Brain microvascular endothelial cell (primary cell): ENCODE results near the gene BTG4.

Experiments used
- DNase-seq: peaks from one replicate; pipeline ENCODE4 v3.0.0-alpha.2; 2020
- H3K27ac ChIP-seq: fragments of 250-450 bp; sonication (Bioruptor Pico); 2 replicates; pipeline ENCODE4 v1.5.1; 2020; ENCODE audit warnings: mild to moderate bottlenecking, moderate library complexity
- H3K27me3 ChIP-seq: fragments of 250-450 bp; sonication (Bioruptor Pico); replicated peaks from 2 replicates; pipeline ENCODE4 v1.5.1; 2020; ENCODE audit warnings: mild to moderate bottlenecking
- H3K36me3 ChIP-seq: fragments of 250-450 bp; sonication (Bioruptor Pico); replicated peaks from 2 replicates; pipeline ENCODE4 v1.5.1; 2020; ENCODE audit warnings: mild to moderate bottlenecking
- H3K4me3 ChIP-seq: 2 replicates; pipeline ENCODE4 v1.5.1; 2011; ENCODE audit warnings: low read depth, mild to moderate bottlenecking, control low read depth, low read length, moderate library complexity
- in situ Hi-C: cut with HindIII; loops from 2 replicates; pipeline ENCODE4 v1.10.0; 2017; ENCODE audit warnings: low sequenced_read_pairs, low pct_ligation_motif_present
- TF ChIP-seq, protein P1 (sequence below): IDR thresholded peaks from 2 replicates; pipeline ENCODE4 v1.5.1; 2011; ENCODE audit warnings: low read depth, mild to moderate bottlenecking, moderate library complexity, low read length, control low read depth, inconsistent platforms; ENCODE audit errors: missing control alignments

BTG4 gene

GRCh38 chr11:111526501-111526900 is 14.3 kb upstream of the BTG4 start:
- H3K27me3 ChIP-seq, result no peaks in the 10 kb centered on the region
- peak; percentile 66 for DNase-seq
- H3K27ac ChIP-seq, result peak overlapping the region; percentile 17
- TF ChIP-seq, protein P1, sequence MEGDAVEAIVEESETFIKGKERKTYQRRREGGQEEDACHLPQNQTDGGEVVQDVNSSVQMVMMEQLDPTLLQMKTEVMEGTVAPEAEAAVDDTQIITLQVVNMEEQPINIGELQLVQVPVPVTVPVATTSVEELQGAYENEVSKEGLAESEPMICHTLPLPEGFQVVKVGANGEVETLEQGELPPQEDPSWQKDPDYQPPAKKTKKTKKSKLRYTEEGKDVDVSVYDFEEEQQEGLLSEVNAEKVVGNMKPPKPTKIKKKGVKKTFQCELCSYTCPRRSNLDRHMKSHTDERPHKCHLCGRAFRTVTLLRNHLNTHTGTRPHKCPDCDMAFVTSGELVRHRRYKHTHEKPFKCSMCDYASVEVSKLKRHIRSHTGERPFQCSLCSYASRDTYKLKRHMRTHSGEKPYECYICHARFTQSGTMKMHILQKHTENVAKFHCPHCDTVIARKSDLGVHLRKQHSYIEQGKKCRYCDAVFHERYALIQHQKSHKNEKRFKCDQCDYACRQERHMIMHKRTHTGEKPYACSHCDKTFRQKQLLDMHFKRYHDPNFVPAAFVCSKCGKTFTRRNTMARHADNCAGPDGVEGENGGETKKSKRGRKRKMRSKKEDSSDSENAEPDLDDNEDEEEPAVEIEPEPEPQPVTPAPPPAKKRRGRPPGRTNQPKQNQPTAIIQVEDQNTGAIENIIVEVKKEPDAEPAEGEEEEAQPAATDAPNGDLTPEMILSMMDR, result no peak
- H3K4me3 ChIP-seq, result no peak overlapping the region
- H3K36me3 ChIP-seq, result no peaks in the 10 kb centered on the region
- in situ Hi-C loops, result no loop called here

DNA sequence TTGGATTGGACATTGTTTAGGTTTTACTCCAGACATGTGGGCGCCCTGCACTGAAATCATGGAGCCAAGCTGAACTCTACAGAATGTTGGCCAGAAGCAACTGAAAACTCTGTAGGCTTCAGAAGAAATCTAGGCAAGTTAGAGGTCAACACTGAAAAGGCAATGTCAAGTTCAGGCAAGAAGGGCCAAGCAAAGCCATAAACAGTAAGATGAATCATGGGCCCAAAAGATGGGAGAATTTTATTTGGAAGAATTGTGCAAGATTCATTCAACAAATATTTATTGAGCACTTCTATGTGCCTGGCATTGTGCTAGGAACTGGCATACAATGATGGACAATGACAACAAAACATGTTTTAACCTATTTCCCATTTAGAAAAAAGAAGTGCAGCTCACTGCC is 13.3 kb upstream of the BTG4 start:
- TF ChIP-seq, protein P1, result no peak
- Histone ChIP-seq H3K36me3 (no peaks in the 10 kb centered on the region), H3K27me3 (no peaks in the 10 kb centered on the region), H3K4me3 (no peak overlapping the region), H3K27ac (no peak overlapping the region)
- DNase-seq, result no peak
- in situ Hi-C loops, result no loop called here

GRCh38 chr11:111524056-111524455 is 11.9 kb upstream of the BTG4 start:
- H3K36me3 ChIP-seq, result no peaks in the 10 kb centered on the region
- no peak overlapping the region for H3K4me3 ChIP-seq
- in situ Hi-C loops, result no loop called here
- TF ChIP-seq, protein P1, result no peak
- H3K27ac ChIP-seq, result no peak overlapping the region
- DNase-seq, result no peak
- no peaks in the 10 kb centered on the region for H3K27me3 ChIP-seq

DNA sequence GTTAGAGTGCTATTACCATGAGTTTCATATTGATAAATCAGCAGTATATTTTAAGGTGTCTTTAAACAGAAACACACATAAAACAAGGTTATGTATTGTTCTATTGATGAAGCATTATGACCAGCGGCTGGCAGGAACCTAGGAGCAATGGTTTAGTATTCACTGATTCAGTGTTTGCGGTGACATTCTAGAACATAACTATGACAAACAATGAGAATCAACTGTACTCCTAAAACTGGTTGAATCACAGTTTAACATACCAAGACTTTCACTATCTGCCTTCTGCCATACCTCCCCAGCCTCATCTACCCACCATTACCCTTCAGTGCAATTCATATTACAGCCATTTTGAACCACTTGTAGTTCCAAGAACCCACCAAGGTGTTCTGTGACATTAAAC is 11.2 kb upstream of the BTG4 start:
- Histone ChIP-seq H3K36me3 (no peaks in the 10 kb centered on the region), H3K27me3 (no peaks in the 10 kb centered on the region), H3K4me3 (no peak overlapping the region), H3K27ac (no peak overlapping the region)
- in situ Hi-C loops, result no loop called here
- TF ChIP-seq, protein P1, result no peak
- no peak for DNase-seq

DNA sequence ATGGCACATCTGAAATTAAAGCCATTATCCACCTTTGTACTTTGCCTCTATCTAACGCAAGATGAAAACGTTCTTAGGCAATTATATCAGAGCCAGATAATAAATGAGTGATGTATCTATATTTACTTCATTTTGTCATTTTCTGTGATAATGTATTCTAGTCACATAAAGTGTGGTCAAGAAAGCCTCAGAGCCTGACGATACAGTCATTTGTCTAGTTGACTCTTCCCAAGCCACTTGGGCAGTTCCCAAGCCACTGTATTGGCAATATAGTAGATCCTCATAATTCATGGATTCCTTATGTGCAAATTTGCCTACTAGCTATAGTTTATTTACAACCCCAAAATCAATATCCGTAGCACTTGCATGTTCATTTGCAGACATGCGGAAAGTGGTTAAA is 10.2 kb upstream of the BTG4 start:
- H3K36me3 ChIP-seq, result no peaks in the 10 kb centered on the region
- H3K27ac ChIP-seq, result no peak overlapping the region
- H3K27me3 ChIP-seq, result no peaks in the 10 kb centered on the region
- TF ChIP-seq, protein P1, result no peak
- DNase-seq, result no peak
- in situ Hi-C loops, result no loop called here
- no peak overlapping the region for H3K4me3 ChIP-seq

GRCh38 chr11:111521135-111521534 is 8.9 kb upstream of the BTG4 start:
- H3K27me3 ChIP-seq, result no peaks in the 10 kb centered on the region
- in situ Hi-C loops, result no loop called here
- H3K27ac ChIP-seq, result peak overlapping the region; percentile 41
- no peaks in the 10 kb centered on the region for H3K36me3 ChIP-seq
- H3K4me3 ChIP-seq, result no peak overlapping the region
- no peak for DNase-seq
- TF ChIP-seq, protein P1, result no peak
